Transverse colon (tissue), 3 donors: ENCODE data around the gene HS2ST1.

Source experiments
- CTCF ChIP-seq, 5 experiments: fragments of 200-600 bp in 3 of 5; fragments of 450-650 bp in 2 of 5; sonication (generic) in 3 of 5; IDR thresholded peaks; 1 replicate in 2 of 5; 2 replicates in 3 of 5; pipeline ENCODE4 v1.5.1; 2016 to 2017; ENCODE audit warnings: antibody characterized with exemption in 5 of 5, inconsistent platforms in 3 of 5, mild to moderate bottlenecking in 2 of 5, moderate library complexity in 1 of 5
- EP300 ChIP-seq: sonication (generic); formaldehyde crosslinking; IDR thresholded peaks from one replicate; pipeline ENCODE4 v1.6.1; 2017; ENCODE audit warnings: antibody characterized with exemption, low read depth
- POLR2A ChIP-seq: fragments of 450-650 bp; IDR thresholded peaks from one replicate; pipeline ENCODE4 v1.6.1; 2016; ENCODE audit warnings: antibody characterized with exemption, mild to moderate bottlenecking, moderate library complexity

GRCh38 chr1:86915737-86916235, 1.4 kb downstream of the HS2ST1 start:
- TF ChIP-seq CTCF (IDR thresholded peaks at IDR 0.05) (no peak), POLR2A (no peak), EP300 (no peak)
